Glomerular endothelial cell (primary cell): Measurements from ENCODE around the gene ZNF563. TPM values are rescaled to one million over a fixed set of nuclear protein-coding genes. Genes with fewer than 3 reads are reported as not detected.
A peak's percentile ranks its signal among the peaks of the same experiment; 100 is the strongest.
"Not testable (repeated sequence)": the region's sequence is repeated elsewhere in the genome, so short reads cannot be mapped to it uniquely, and the experiment has no call there.

Experiments
- DNase-seq: peaks from one replicate; pipeline ENCODE4 v3.0.0-alpha.2; 2011; ENCODE audit warnings: low read depth, low spot score; ENCODE audit errors: extremely low read depth
- total RNA-seq: library from RNA; depleted of rRNA; stranded (reverse); fragments of >200 nt; gene quantifications from 2 replicates; pipeline ENCODE4 v1.2.3, GENCODE V29; 2015

The ZNF563 gene
- total RNA-seq, result 0.93 and 1.3 TPM in 2 replicates

GRCh38 chr19:12333162-12334159 is at the start of gene ZNF563:
Gene ZNF563, minus strand, starts transcription at chr19:12333633. Its CDS starts 151 bp downstream, at chr19:12333482.
- DNase-seq, result peak; percentile 70

GRCh38 chr19:12380444-12380737 is 47.0 kb upstream of the ZNF563 start:
- DNase-seq, result no peak

DNA sequence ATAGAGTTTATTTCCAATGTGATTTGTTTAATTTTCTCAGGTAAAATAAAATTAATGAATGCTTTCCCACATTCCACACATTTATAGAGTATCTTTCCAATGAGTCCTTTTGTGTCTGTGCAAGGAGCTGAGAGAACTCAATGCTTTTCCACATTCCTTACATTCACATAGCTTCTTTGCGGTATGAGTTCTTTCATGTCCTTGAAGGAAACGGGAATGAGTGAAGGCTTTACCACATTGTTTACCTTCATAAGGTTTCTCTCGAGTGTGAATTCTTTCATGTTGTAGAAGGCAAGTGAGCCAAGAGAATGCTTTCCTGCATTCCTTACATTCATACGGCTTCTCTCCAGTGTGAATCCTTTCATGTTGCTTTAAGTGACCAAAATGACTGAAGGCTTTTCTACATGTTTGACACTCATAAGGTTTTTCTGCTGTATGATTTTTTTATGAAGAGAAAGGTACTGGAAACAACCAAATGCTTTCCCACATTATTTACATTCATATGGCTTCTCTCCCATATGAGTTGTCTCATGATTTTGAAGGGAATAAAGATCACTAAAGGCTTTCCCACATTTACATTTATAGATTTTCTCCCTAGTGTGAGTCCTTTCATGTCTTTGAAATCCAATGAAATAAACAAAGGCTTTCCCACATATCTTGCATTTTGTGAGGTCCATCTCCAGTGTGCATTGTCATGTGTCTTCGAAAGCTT is 46.5 kb upstream of the ZNF563 start:
- no peak for DNase-seq

DNA sequence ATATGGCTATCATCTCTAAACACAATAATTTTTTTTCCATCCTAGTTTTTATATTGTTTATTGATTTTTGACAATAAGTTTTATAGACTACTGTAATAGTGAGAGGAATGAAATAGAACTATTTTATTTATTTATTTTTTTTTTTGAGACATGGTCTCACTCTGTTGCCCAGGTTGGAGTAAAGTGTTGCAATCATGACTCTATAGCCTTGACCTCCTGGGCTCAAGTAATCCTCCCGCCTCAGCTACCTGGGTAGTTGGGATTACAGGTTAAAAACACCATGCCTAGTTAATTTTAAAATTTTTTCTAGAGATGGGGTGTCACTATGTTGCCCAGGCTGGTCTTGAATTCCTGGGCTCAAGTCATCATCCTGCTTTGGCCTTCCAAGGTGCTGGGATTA is 40.6 kb upstream of the ZNF563 start:
- no peak for DNase-seq

GRCh38 chr19:12365236-12366162 is 32.1 kb upstream of the ZNF563 start, which contains the start of gene ZNF442:
Gene ZNF442, minus strand, starts transcription at chr19:12365683. Its CDS starts 2,052 bp downstream, at chr19:12363631.
- DNase-seq, result peak; percentile 84

GRCh38 chr19:12364391-12365235 is 31.2 kb upstream of the ZNF563 start:
- no peak for DNase-seq

- DNase-seq, result not testable (repeated sequence)
Measured at GRCh38 chr19:12362236-12362635, 28.8 kb upstream of the ZNF563 start.

- no peak for DNase-seq
Measured at GRCh38 chr19:12353375-12353774, 19.9 kb upstream of the ZNF563 start.

DNA sequence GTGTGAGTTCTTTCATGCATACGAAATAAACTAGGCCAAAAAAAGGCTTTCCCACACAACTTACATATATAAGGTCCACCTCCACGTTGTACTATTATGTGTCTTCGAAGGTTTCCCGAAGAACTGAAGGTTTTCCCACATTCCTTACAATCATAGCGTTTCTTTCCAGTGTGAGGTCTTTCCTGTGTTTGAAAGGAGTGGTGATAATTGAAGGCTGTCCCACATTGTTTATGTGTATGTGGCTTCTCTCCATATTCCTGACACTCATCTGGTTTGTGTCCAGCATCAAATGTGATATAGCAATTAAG is 17.4 kb upstream of the ZNF563 start:
- no peak for DNase-seq

DNA sequence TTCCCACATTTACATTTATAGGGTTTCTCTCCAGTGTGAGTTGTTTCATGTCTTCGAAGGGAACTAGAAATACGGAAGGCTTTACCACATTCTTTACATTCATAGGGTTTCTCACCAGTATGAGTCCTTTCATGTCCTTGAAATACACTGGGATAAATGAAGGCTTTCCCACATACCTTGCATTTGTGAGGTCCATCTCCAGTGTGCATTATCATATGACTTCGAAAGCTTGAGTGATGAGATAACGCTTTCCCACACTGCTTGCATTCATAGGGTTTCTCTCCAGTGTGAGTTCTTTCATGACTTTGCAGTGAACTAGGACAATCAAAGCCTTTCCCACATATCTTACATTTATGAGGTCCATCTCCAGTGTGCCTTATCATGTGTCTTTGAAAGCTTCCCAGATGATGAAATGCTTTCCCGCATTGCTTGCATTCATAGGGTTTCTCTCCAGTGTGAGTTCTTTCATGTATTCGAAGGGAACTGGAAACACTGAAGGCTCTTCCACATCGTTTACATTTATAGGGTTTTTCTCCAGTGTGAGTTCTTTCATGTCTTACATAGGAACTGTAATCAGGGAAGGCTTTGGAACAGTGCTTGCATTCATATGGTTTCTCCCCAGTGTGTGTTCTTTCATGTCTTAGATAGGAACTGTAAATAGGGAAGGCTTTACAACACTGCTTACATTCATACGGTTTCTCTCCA is 16.9 kb upstream of the ZNF563 start:
- DNase-seq, result no peak

DNA sequence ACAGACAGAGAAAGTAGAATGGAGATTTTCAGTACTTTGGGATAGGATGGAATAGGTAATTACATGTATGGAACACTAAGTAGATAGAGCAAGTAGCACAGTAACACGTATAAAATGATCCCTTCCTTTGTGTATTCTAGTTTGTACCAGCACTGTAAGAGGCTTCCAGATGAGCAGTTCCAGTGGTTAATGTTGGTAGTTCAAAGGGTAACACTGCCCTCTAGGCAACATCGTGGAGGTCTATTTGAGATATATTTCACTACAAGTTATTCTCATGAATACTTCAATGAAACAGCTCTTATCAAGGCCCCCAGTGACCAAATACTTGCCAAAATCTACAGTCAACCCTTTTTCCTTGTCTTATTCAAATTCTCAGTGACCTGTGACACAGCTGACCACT is 13.5 kb upstream of the ZNF563 start:
- no peak for DNase-seq

GRCh38 chr19:12345197-12345596 is 11.8 kb upstream of the ZNF563 start:
- DNase-seq, result no peak

DNA sequence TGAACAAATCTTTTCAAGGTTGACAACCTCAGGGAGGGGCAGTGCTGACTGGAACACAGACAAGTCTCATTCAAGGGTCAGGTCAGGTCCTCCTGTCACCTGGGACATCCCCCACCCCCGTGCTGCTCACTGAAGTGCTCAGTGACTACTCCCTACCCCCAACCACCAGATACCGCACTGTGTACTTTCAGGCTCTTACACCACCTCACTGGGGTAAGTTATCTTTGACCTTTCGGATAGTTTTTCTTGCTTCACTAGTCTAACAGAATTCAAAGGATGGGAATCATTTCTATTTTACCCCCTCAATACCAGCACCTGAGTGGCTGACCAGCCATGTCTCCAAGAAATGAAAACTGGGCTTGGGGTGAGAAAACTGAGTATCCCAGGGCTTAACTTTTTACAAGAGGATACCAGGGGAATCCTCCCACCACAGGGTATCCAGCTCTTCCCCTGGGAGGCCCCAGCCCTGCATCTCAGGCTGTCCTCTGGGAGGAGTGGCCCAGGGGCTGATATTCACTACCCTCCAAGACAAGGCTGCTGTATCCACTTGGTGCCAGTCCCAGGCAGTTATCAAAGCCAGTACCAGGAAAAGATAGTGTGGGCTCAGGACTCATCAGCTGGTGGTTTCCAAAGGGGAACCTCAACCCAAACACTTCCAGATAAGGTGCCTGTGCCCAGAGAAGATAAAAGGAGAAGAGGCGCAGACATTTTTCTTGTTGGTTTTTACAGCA is 2.1 kb downstream of the ZNF563 start:
- no peak for DNase-seq

DNA sequence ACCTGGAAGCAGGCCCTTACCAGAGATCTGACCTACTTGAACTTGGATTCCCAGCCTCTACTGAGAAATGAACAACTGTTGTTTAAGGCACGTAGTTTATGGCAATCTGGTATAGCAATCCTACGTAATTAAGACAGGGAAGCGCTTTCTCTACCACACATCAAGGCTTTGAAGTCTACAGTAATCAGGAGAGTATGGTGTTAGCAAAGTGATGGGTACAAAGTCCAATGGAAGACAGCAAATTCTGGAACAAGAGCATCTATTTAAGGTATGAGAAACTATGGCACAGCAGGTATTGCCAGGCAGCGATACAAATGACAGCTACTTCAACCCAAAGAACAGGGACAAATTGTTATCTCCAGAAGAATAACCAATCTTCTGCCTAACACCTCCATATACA is 3.1 kb downstream of the ZNF563 start:
- no peak for DNase-seq

DNA sequence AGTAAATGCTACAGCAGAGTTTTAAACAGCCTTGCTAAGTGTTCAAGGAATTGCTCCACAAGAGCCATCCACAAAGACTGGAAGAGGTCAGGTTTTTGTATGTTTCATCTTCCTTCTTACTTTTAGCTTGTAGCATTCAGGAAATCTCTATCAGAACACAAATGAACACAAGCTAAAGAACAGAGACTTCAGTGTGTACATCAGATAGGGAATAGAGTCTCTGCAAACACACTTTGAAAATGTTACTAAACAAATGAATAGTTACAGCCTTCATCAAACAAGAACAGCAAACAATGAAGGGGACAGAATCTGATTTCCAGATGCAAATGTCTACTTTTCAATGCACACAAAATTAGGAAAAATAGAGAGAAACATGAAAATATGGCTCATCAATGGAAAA is 7.7 kb downstream of the ZNF563 start:
- DNase-seq, result no peak

DNA sequence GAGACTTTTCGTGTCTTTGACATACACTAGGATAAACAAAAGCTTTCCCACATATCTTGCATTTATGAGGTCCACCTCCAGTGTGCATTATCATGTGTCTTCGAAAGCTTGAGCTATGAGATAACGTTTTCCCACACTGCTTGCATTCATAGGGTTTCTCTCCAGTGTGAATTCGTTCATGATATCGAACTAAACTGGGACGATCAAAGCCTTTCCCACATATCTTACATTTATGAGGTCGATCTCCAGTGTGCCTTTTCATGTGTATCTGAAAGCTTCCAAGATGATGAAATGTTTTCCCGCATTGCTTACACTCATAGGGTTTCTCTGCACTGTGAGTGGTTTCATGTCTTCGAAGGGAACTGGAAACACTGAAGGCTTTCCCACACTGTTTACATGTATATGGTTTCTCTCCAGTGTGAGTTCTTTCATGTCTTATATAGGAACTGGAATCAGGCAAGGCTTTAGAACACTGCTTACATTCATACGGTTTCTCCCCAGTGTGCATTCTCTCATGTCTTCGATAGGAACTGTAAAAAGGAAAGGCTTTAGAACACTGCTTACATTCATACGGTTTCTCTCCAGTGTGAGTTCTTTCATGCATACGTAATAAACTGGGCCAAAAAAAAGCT is 14.5 kb downstream of the ZNF563 start:
- no peak for DNase-seq

DNA sequence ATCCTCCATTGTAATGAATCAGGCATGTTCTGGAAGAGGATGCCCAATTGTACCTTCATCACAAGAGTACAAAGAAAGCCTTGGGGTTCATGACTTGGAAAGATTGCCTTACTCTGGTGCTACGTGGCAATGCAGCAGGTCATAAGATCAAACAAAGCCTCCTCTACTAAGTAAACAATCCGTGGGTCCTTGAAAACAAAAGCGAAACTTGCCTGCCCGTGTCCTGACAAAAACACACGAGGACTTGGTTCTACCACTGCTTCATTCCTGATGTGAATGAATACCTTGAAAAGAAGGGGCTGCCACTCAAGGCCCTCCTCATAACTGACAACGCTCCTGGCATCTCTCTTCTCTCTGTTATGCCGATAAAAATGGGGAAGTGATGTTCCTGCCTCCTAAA is 18.9 kb downstream of the ZNF563 start:
- DNase-seq, result no peak

DNA sequence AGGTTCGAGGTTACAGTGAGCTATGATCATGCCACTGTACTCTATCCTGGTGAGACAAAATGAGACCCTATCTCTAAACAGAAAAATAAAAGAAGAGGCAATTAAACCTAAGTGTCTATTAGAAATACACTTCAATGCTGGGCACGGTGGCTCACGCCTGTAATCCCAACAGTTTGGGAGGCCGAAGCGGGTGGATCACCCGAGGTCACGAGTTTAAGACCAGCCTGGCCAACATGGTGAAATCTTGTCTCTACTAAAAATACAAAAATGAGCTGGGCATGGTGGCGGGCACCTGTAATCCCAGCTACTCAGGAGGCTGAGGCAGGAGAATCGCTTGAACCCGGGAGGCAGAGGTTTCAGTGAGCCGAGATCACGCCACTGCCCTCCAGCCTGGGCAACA is 24.5 kb downstream of the ZNF563 start:
- not testable (repeated sequence) for DNase-seq
